Measurements from ENCODE around the gene LGALS4.

Gene LGALS4

DNA sequence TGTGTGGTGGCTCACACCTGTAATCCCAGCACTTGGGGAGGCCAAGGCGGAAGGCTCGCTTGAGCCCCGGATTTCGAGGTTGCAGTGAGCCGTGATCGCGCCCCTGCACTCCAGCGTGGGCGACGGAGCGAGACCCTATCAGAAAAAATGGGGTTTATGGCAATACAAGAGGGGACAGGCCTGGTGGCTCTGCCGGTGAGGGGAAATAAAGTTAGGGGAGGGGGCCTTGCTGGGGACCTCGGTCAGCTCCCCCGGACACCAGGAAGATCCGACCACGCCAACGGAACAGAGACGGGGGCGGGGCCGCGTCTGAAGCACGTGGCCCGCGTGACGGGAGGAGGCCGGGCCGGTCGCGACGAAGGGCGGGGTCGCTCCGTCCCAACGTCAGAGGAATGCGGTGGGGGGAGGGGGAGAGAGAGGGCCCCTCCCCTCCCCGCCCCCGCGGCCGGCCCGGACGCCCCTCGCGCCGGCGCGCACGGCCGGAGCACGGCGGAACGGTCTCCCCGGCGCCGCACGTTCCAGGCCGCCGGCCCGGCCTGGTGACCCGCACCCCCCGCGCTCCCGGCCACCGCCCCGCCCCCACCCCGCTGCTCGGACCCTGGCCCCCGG is 39.0 kb upstream of the LGALS4 start:
- Histone ChIP-seq H3K4me3 (peak overlapping the region; percentile 91), H3K36me3 (ENCODE audit: insufficient read depth, low read length) (peaks cover 24% of the 10 kb centered on the region), H3K9me3 (ENCODE audit: low read depth, low read length) (no peaks in the 10 kb centered on the region), H3K9ac (ENCODE audit: insufficient read length) (peak overlapping the region; percentile 89), H3K27ac (peak overlapping the region; percentile 84)
- DNase-seq (ENCODE audit: low read depth, low spot score): no peak
- peak; percentile 72 for TF ChIP-seq POLR2AphosphoS5 (IDR thresholded peaks at IDR 0.05; ENCODE audit: borderline replicate concordance, low read depth, low read length)
- TF ChIP-seq FOXP2 (optimal IDR thresholded peaks at IDR 0.05; ENCODE audit: control extremely low read depth, extremely low read length, insufficient read depth): no peak

DNA sequence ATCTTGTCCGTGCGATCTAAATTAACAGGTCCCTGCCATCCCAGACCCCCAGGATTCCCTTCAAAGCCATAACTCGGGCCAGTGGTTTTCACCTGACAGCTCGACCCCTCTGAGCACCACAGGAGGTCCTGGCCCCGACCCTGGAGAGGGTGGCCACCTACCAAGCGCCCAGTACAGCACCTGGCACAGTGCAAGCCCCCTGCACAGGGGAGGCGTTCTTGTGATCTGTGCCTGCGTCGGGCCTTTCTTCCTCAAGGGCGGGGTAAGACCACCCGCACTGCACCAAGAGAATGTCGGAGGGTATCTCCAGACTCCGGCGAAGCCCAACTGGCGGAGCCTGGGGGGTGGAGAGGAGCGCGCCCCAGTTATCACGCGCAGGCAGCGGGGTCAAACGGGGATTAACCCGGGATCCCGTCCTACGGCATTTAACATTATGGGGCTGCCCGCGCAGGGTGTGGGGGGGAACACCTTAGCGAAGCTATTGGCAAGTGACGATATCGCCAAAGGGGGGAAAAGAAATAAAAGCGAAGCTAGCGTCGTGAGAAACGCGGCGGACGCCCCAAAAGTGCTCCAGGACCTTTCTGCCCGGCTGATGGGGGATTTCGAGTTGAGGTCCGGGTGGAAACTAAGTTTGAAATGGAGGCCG is 38.4 kb upstream of the LGALS4 start:
- peak overlapping the region; percentile 91 for H3K4me3 ChIP-seq
- no peak for DNase-seq (ENCODE audit: low read depth, low spot score)
- TF ChIP-seq EZH2 (IDR thresholded peaks at IDR 0.05) (no peak), POLR2AphosphoS5 (IDR thresholded peaks at IDR 0.05; ENCODE audit: borderline replicate concordance, low read depth, low read length) (no peak), FOXP2 (optimal IDR thresholded peaks at IDR 0.05; ENCODE audit: control extremely low read depth, extremely low read length, insufficient read depth) (no peak)
- H3K9ac ChIP-seq (ENCODE audit: insufficient read length): peak overlapping the region; percentile 79
- H3K9me3 ChIP-seq (ENCODE audit: low read depth, low read length): no peaks in the 10 kb centered on the region
- H3K36me3 ChIP-seq (ENCODE audit: insufficient read depth, low read length): peaks cover 30% of the 10 kb centered on the region
- peak overlapping the region; percentile 75 for H3K27ac ChIP-seq

GRCh38 chr19:38850436-38850975 is 37.8 kb upstream of the LGALS4 start:
- TF ChIP-seq FOXP2 (optimal IDR thresholded peaks at IDR 0.05; ENCODE audit: control extremely low read depth, extremely low read length, insufficient read depth) (peak; percentile 44), POLR2AphosphoS5 (IDR thresholded peaks at IDR 0.05; ENCODE audit: borderline replicate concordance, low read depth, low read length) (peak; percentile 84), EZH2 (IDR thresholded peaks at IDR 0.05) (no peak)
- Histone ChIP-seq H3K9ac (ENCODE audit: insufficient read length) (peak overlapping the region; percentile 79), H3K4me3 (peak overlapping the region; percentile 91), H3K27ac (peak overlapping the region; percentile 75), H3K9me3 (ENCODE audit: low read depth, low read length) (no peaks in the 10 kb centered on the region), H3K36me3 (ENCODE audit: insufficient read depth, low read length) (peaks cover 36% of the 10 kb centered on the region)
- no peak for DNase-seq (ENCODE audit: low read depth, low spot score)

DNA sequence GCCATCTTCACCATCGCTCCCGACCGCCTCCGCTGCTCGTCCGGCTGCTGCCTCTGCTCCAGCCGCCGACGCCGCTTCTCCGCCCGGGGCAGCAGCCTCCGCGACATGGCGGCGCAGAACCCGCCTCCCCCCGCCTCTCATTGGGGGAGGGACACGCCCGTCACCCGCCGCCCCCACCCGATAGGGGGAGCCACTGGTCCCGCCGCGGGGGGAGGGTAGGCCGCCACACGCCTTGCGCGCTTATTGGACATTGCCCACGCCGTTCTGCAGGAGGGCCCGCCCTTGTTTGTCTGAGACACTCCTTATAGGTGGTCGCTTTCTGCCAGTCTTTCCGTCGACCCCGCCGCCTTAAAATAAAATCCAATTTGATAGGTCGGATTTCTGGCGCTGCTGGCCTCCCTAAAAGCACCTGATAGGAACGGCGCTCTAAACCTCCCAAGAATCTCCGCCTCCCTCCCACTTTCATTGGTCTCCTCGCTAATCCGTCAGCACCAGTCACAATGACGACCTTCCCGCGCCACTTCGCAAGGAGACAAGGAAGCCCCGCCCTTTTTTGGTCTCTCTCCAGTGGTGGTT is 37.2 kb upstream of the LGALS4 start, which contains the start of gene HNRNPL:
Gene HNRNPL (minus strand): TSS at position 127 of the 576 bp plus-strand sequence. CDS start 20 bp downstream, at position 107.
- H3K27ac ChIP-seq: peak within 1 kb of the TSS; percentile 100
- H3K4me3 ChIP-seq: peak within 1 kb of the TSS; percentile 91
- peak; percentile 100 for DNase-seq (ENCODE audit: low read depth, low spot score)
- H3K36me3 ChIP-seq (ENCODE audit: insufficient read depth, low read length): peaks cover 41% of the 10 kb centered on the region
- peak within 1 kb of the TSS; percentile 100 for H3K9ac ChIP-seq (ENCODE audit: insufficient read length)
- peak; percentile 10 for TF ChIP-seq FOXP2 (optimal IDR thresholded peaks at IDR 0.05; ENCODE audit: control extremely low read depth, extremely low read length, insufficient read depth)
- peak; percentile 82 for TF ChIP-seq POLR2AphosphoS5 (IDR thresholded peaks at IDR 0.05; ENCODE audit: borderline replicate concordance, low read depth, low read length)
- no peak for TF ChIP-seq EZH2 (IDR thresholded peaks at IDR 0.05)
- no peaks in the 10 kb centered on the region for H3K9me3 ChIP-seq (ENCODE audit: low read depth, low read length)

DNA sequence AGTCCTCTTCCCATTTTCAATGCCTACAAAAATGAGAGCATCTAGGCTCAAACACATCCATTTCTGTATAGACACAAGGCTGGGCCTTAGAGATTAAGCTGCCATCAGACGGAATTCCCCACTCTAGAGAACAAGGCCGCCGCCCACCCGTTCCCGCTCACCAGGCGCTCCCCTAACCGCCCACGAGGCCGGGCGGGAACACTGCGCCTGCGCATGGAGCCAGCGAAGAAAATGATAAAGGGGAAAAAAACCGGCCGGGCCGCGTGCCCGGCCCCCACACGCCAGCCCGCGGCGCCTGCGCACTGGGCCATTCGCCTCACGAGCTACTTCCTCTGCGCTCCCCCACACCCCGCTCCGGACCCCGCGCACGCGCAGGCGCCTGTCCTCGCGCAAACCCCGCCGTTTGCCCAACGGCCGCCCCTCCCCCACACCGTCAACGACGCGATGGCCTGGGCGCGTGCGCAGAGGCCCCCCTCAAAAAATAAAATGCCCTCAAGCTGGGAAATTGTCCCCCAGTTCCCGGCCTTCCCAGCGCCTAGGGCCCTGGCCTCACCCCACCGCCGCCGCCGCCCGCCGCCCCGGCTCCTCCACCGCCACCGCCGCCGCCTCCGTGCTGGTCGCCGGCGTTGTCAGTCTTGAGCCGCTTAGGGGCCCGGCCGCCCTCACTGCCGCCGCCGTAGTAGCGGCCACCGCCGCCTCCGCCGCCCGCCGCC is 36.6 kb upstream of the LGALS4 start:
- Histone ChIP-seq H3K4me3 (peak overlapping the region; percentile 87), H3K27ac (peak overlapping the region; percentile 100), H3K9me3 (ENCODE audit: low read depth, low read length) (no peaks in the 10 kb centered on the region), H3K9ac (ENCODE audit: insufficient read length) (peak overlapping the region; percentile 100), H3K36me3 (ENCODE audit: insufficient read depth, low read length) (peaks cover 48% of the 10 kb centered on the region)
- TF ChIP-seq POLR2AphosphoS5 (IDR thresholded peaks at IDR 0.05; ENCODE audit: borderline replicate concordance, low read depth, low read length) (peak; percentile 75), FOXP2 (optimal IDR thresholded peaks at IDR 0.05; ENCODE audit: control extremely low read depth, extremely low read length, insufficient read depth) (no peak), EZH2 (IDR thresholded peaks at IDR 0.05) (no peak)
- peak; percentile 81 for DNase-seq (ENCODE audit: low read depth, low spot score)

DNA sequence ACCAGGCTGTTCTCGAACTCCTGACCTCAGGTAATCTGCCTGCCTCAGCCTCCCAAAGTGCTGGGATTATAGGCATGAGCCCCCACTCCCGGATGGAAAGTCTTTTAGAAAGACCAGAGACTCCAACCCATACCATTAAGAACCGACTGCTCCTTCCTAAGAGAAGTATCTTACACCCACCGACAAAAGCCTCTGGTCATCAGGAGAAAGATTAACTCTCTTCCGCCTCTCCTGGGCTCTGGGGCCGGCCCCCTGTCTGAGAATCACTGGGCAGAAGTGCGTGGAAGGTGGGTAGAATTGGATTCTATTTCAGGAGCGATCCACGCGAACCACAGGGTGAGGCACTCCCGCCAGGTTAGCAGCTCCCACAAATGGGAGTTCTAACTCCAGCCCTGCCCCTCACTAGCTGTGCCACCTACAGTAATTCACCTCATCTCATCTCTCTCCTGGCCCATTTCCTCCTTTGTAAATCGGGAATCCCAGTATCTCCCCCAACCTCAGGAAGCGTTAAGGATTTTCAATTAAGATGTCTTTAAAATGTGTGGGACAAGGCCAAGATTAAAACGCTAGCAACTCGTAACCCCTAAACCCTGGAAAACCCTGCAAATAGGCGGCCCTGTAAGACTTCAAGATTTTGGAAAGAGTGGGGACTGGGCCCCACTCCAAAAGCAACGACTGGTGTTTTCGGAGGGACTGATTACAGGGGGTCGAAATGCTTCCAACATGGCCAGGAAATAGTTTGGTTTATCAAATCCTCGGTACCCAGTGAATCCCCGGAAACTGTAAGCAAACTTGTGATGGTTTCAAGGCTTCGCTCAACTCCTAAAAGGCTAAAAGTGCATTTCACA is 35.8 kb upstream of the LGALS4 start:
- H3K9me3 ChIP-seq (ENCODE audit: low read depth, low read length): no peaks in the 10 kb centered on the region
- no peak for DNase-seq (ENCODE audit: low read depth, low spot score)
- no peak for TF ChIP-seq POLR2AphosphoS5 (IDR thresholded peaks at IDR 0.05; ENCODE audit: borderline replicate concordance, low read depth, low read length)
- TF ChIP-seq EZH2 (IDR thresholded peaks at IDR 0.05): no peak
- no peak for TF ChIP-seq FOXP2 (optimal IDR thresholded peaks at IDR 0.05; ENCODE audit: control extremely low read depth, extremely low read length, insufficient read depth)
- H3K4me3 ChIP-seq: peak overlapping the region; percentile 87
- peak overlapping the region; percentile 82 for H3K27ac ChIP-seq
- peaks cover 56% of the 10 kb centered on the region for H3K36me3 ChIP-seq (ENCODE audit: insufficient read depth, low read length)
- H3K9ac ChIP-seq (ENCODE audit: insufficient read length): peak overlapping the region; percentile 92

DNA sequence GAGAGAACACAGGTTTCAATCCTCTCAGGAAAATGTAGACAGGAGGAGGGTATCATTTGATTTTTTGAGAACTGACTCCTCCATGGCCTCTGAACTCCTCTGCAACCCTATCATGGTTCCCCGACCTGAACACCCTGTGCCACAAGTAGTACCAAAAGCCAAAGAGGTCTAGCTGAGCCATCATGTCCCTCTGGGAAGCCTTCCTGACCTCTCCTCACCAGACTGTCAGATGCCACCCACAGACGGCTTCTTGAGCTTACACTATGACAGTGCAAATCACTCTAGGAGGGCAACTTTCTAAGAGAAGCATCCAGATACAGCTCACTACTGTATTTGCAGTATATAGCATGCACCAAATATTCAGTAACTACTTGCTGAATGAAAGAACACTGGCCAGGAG is 33.4 kb upstream of the LGALS4 start:
- TF ChIP-seq POLR2AphosphoS5 (IDR thresholded peaks at IDR 0.05; ENCODE audit: borderline replicate concordance, low read depth, low read length) (no peak), EZH2 (IDR thresholded peaks at IDR 0.05) (no peak), FOXP2 (optimal IDR thresholded peaks at IDR 0.05; ENCODE audit: control extremely low read depth, extremely low read length, insufficient read depth) (no peak)
- DNase-seq (ENCODE audit: low read depth, low spot score): no peak
- Histone ChIP-seq H3K36me3 (ENCODE audit: insufficient read depth, low read length) (peaks cover 80% of the 10 kb centered on the region), H3K4me3 (no peak overlapping the region), H3K9ac (ENCODE audit: insufficient read length) (no peak overlapping the region), H3K27ac (no peak overlapping the region), H3K9me3 (ENCODE audit: low read depth, low read length) (no peaks in the 10 kb centered on the region)

Measured in SK-N-MC (cell line).